Measurements from ENCODE around the gene ATP8A1.

Gene ATP8A1

DNA sequence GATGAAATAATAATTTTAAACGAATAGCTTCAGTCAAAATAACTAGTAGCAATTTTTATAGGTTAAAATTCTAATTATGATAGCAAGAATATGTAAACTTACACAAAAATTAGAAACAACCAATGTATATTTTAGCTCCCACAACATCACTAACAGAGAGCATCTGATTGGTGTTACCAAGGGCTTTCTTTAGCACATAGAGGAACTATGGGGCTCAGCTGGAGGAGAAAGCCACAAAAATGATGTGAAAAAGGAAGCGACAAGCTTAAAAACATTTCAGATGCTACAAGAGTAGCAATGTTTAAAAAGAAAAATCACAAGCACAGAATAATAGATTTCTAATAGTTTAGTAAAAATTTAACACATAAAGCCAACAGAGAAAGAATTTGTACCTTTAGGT lies 56.3 kb downstream of the ATP8A1 start:
- Histone ChIP-seq H3K27ac (ENCODE audit: low read depth, low read length) (no peak overlapping the region), H3F3A (ENCODE audit: control insufficient read depth, insufficient read depth) (no peaks in the 10 kb centered on the region), H3K36me3 (ENCODE audit: control insufficient read depth, low read length) (peaks cover 23% of the 10 kb centered on the region), H3K27me3 (ENCODE audit: control insufficient read depth, low read length) (no peaks in the 10 kb centered on the region), H3K4me2 (ENCODE audit: low read length) (no peak overlapping the region), H4K20me1 (ENCODE audit: control insufficient read depth, insufficient read depth, low read depth, low read length) (no peaks in the 10 kb centered on the region), H3K4me3 (ENCODE audit: low read length) (no peak overlapping the region), H3K4me1 (ENCODE audit: control insufficient read depth, low read length) (0 out of 2 replicates have a peak, but pooled peaks cover 3% of the 10 kb centered on the region), H3K9me2 (replicated peaks; ENCODE audit: control insufficient read depth, low read length) (no peaks in the 10 kb centered on the region), H3K9me3 (ENCODE audit: control insufficient read depth, insufficient read depth, low read length) (no peaks in the 10 kb centered on the region), H3K79me2 (ENCODE audit: control insufficient read depth, low read length) (no peaks in the 10 kb centered on the region)
- no peak for TF ChIP-seq EZH2phosphoT487 (IDR thresholded peaks at IDR 0.05; ENCODE audit: borderline replicate concordance, low read length)
- TF ChIP-seq, protein P1, sequence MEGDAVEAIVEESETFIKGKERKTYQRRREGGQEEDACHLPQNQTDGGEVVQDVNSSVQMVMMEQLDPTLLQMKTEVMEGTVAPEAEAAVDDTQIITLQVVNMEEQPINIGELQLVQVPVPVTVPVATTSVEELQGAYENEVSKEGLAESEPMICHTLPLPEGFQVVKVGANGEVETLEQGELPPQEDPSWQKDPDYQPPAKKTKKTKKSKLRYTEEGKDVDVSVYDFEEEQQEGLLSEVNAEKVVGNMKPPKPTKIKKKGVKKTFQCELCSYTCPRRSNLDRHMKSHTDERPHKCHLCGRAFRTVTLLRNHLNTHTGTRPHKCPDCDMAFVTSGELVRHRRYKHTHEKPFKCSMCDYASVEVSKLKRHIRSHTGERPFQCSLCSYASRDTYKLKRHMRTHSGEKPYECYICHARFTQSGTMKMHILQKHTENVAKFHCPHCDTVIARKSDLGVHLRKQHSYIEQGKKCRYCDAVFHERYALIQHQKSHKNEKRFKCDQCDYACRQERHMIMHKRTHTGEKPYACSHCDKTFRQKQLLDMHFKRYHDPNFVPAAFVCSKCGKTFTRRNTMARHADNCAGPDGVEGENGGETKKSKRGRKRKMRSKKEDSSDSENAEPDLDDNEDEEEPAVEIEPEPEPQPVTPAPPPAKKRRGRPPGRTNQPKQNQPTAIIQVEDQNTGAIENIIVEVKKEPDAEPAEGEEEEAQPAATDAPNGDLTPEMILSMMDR (IDR thresholded peaks at IDR 0.05; ENCODE audit: low read depth, low read length, poor library complexity, severe bottlenecking) = no peak

DNA sequence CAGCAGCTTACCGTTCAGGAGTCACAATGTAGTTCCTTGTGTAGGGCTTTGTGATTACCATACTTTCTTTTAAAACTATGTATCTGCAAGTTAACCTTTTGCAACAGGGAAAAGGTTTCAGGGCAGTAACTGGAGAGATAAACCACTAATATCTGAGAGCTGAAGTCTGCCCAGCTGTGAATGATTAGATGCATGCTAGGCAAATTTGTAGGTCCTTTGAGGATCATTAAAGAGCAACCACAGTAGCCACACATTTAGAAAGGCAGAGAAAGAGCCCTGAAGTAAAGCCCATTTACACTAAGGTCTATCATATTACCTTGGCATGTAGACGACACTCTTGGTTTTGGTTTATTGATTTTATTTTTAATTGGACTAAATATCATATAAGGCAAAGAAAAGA lies 60.0 kb downstream of the ATP8A1 start:
- Histone ChIP-seq H3K79me2 (ENCODE audit: control insufficient read depth, low read length) (no peaks in the 10 kb centered on the region), H3K4me1 (ENCODE audit: control insufficient read depth, low read length) (0 out of 2 replicates have a peak, but pooled peaks cover 3% of the 10 kb centered on the region), H3K36me3 (ENCODE audit: control insufficient read depth, low read length) (peaks cover 21% of the 10 kb centered on the region), H3F3A (ENCODE audit: control insufficient read depth, insufficient read depth) (no peaks in the 10 kb centered on the region), H3K4me3 (ENCODE audit: low read length) (no peak overlapping the region), H3K27ac (ENCODE audit: low read depth, low read length) (no peak overlapping the region), H3K9me2 (replicated peaks; ENCODE audit: control insufficient read depth, low read length) (no peaks in the 10 kb centered on the region), H3K9me3 (ENCODE audit: control insufficient read depth, insufficient read depth, low read length) (no peaks in the 10 kb centered on the region), H3K27me3 (ENCODE audit: control insufficient read depth, low read length) (no peaks in the 10 kb centered on the region), H4K20me1 (ENCODE audit: control insufficient read depth, insufficient read depth, low read depth, low read length) (no peaks in the 10 kb centered on the region), H3K4me2 (ENCODE audit: low read length) (no peak overlapping the region)
- TF ChIP-seq, protein P1 (IDR thresholded peaks at IDR 0.05; ENCODE audit: low read depth, low read length, poor library complexity, severe bottlenecking) = no peak
- no peak for TF ChIP-seq EZH2phosphoT487 (IDR thresholded peaks at IDR 0.05; ENCODE audit: borderline replicate concordance, low read length)

DNA sequence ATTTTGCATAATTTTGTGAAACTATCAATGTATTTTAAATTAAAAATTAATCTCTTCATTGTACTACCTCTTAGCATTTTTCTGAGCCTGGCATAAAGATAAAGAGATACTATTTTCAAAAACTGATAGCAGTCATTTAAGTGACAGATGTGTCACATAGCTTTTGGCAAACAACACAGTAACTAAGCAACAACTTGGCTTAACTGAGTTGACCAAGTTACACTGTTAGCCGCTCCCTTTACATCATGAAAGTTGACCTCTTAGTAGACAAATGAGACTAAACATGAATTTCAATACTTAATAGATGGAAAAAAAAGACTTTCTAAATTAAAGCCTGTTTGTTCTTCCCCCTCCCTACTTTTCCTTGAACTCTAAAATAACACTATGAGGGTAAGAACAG lies 62.0 kb downstream of the ATP8A1 start:
- no peaks in the 10 kb centered on the region for H4K20me1 ChIP-seq (ENCODE audit: control insufficient read depth, insufficient read depth, low read depth, low read length)

More for the DNA sequence above, 62.0 kb downstream of the ATP8A1 start:
- no peaks in the 10 kb centered on the region for H3K79me2 ChIP-seq (ENCODE audit: control insufficient read depth, low read length)
- H3K9me2 ChIP-seq (replicated peaks; ENCODE audit: control insufficient read depth, low read length) = no peaks in the 10 kb centered on the region
- 0 out of 2 replicates have a peak, but pooled peaks cover 3% of the 10 kb centered on the region for H3K4me1 ChIP-seq (ENCODE audit: control insufficient read depth, low read length)
- TF ChIP-seq, protein P1 (IDR thresholded peaks at IDR 0.05; ENCODE audit: low read depth, low read length, poor library complexity, severe bottlenecking) = no peak
- no peak for TF ChIP-seq EZH2phosphoT487 (IDR thresholded peaks at IDR 0.05; ENCODE audit: borderline replicate concordance, low read length)
- H3K9me3 ChIP-seq (ENCODE audit: control insufficient read depth, insufficient read depth, low read length) = no peaks in the 10 kb centered on the region
- H3K27ac ChIP-seq (ENCODE audit: low read depth, low read length) = no peak overlapping the region
- H3K4me2 ChIP-seq (ENCODE audit: low read length) = no peak overlapping the region
- no peak overlapping the region for H3K4me3 ChIP-seq (ENCODE audit: low read length)
- H3K36me3 ChIP-seq (ENCODE audit: control insufficient read depth, low read length) = peaks cover 20% of the 10 kb centered on the region
- no peaks in the 10 kb centered on the region for H3F3A ChIP-seq (ENCODE audit: control insufficient read depth, insufficient read depth)
- no peaks in the 10 kb centered on the region for H3K27me3 ChIP-seq (ENCODE audit: control insufficient read depth, low read length)
